Activated T-helper 17 cell treated with anti-CD3 and anti-CD28 coated beads, Interleukin-2, amount 50 U/mL, for 72 hours (primary cell): Measurements from ENCODE around the gene MDFIC. TPM values are rescaled to one million over a fixed set of nuclear protein-coding genes. Genes with fewer than 3 reads are reported as not detected.
A peak's percentile ranks its signal among the peaks of the same experiment; 100 is the strongest.

Source experiments
- ATAC-seq: fragments of 150-1000 bp; cut with Tn5 transposase; replicated peaks from 2 replicates; pipeline ENCODE4 v1.10.0; 2021; ENCODE audit warnings: mild to moderate bottlenecking, moderate library complexity
- H3K27ac Mint-ChIP-seq: one replicate; pipeline ENCODE4 v1.8.0; 2022; ENCODE audit warnings: mixed read lengths
- H3K27me3 Mint-ChIP-seq: one replicate; pipeline ENCODE4 v1.8.0; 2022; ENCODE audit warnings: mixed read lengths
- H3K36me3 Mint-ChIP-seq: one replicate; pipeline ENCODE4 v1.8.0; 2022; ENCODE audit warnings: low read depth, mild to moderate bottlenecking, mixed read lengths
- H3K4me1 Mint-ChIP-seq: one replicate; pipeline ENCODE4 v1.8.0; 2022; ENCODE audit warnings: mixed read lengths
- H3K4me3 Mint-ChIP-seq: one replicate; pipeline ENCODE4 v1.8.0; 2022; ENCODE audit warnings: mild to moderate bottlenecking, mixed read lengths
- H3K9me3 Mint-ChIP-seq: one replicate; pipeline ENCODE4 v1.8.0; 2022; ENCODE audit warnings: mixed read lengths
- total RNA-seq, 2 donors: library from RNA; stranded (reverse); gene quantifications; one replicate each; pipeline ENCODE4 v1.2.3, GENCODE V29; 2022

Gene MDFIC
- total RNA-seq, 2 donors from 2014 or later = 64.1 to 97.3 TPM

DNA sequence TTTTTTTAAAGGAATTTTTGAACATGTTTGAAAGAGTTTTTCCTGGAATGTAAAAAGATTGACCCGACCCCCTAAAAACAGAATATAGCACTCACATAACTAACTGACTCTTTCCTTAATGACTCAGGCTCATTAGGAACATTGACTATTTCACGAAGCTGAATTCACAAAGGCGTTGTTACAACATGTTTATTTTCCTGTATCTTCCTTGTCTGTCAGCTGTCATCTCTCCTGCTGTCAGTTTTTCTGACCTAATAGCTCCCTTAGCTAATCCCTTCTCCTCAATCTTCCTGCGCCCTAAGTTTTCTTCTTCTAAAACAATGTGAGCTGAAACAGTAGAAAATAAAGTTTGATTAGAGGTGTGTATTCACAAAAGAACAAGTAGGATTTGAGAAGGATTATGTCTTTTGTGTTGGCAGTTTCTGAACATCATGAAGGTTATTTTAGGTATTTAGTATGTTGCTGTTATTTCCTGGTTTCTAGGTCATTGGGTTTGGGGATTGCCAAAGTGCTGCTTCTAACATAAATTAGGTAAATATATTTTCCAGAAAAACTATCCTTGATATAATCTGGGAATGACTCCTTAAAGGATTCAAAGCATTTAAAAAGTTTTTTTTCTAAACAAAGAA, 4.6 kb upstream of the MDFIC start:
- Mint-ChIP-seq H3K9me3 (peaks cover 4% of the 10 kb centered on the region), H3K4me1 (peaks cover 44% of the 10 kb centered on the region), H3K27ac (peak overlapping the region; percentile 100), H3K36me3 (peaks cover 12% of the 10 kb centered on the region), H3K27me3 (no peaks in the 10 kb centered on the region), H3K4me3 (peak overlapping the region; percentile 99)
- ATAC-seq = no peak

DNA sequence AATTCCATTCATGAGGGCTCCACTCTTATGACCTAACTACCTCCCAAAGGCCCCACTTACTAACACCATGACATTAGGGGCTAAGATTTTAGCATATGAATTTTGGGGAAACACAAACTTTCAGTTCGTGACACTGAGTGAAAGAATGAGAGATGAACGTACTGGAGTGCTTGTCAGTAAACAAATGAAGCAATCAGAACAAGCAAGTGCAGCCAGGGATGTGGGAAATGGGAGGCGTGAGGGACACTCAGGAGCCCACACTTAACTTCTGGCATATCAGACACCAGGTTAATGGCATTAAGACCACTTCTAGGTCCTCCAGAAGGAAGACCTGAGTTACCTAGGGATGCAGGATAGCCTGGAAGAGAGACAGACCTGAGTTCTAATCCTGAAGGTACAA, 2.3 kb upstream of the MDFIC start:
- peak overlapping the region; percentile 100 for H3K27ac Mint-ChIP-seq
- no peaks in the 10 kb centered on the region for H3K9me3 Mint-ChIP-seq
- H3K4me1 Mint-ChIP-seq = peaks cover 44% of the 10 kb centered on the region
- ATAC-seq = peak; percentile 13
- peak overlapping the region; percentile 99 for H3K4me3 Mint-ChIP-seq
- H3K27me3 Mint-ChIP-seq = no peaks in the 10 kb centered on the region
- H3K36me3 Mint-ChIP-seq = peaks cover 29% of the 10 kb centered on the region

DNA sequence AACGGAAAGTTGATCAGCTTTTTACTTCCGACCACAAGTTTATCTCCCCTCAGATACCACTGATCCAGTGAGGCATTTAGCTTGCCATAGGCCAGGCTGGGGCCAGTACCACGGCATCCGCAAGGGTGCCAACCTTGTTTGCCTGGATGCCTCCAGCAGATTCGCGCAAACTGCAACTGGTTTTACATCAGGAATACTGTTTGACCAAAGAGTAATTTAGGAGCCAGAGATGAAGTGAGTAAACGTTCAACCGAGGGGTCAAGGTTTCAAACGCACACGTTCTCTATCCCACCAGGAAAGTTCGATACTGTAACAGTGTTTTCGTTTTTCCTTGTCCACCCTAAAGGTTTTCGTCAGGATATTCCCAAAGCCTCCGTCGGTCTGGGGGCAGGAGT, 266 bp upstream of the MDFIC start:
- H3K4me3 Mint-ChIP-seq = peak overlapping the region; percentile 99
- no peaks in the 10 kb centered on the region for H3K9me3 Mint-ChIP-seq
- ATAC-seq = peak; percentile 23
- no peaks in the 10 kb centered on the region for H3K27me3 Mint-ChIP-seq
- peaks cover 46% of the 10 kb centered on the region for H3K36me3 Mint-ChIP-seq
- peak overlapping the region; percentile 100 for H3K27ac Mint-ChIP-seq
- peaks cover 44% of the 10 kb centered on the region for H3K4me1 Mint-ChIP-seq

DNA sequence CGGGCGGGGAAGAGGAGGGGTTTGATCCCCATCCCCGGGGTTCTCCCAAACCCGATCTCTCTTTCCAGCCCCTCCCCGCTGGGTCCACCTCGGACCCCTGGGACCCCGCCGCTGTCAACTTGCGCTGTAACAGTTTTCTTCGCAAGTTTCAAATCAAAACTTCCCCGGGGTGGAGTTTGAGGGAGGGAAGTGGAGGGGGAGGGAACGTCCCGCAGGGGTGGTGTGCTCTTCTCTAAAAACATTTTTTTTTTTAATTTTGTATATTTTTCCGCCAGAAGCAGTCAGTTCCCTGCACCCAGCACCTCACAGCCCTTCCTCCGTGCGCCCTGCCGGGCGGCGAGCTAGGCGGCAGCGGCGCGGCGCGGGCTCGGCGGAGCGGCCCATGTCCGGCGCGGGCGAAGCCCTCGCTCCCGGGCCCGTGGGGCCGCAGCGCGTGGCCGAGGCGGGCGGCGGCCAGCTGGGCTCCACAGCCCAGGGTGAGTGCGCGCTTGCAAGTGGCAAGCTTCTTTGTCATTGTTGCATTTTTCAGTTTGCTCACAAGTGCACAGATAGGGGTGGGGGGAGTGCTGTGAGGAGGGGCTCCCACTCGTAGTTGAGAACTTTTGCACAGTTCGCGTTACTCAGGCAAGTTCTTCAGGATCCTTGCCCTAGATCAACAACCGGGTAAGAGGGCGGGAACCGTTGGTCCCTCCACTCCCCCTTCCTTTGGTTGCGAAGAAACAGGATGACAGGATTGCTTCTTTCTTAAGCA, 933 bp downstream of the MDFIC start:
- Mint-ChIP-seq H3K4me3 (peak overlapping the region; percentile 99), H3K27me3 (no peaks in the 10 kb centered on the region), H3K36me3 (peaks cover 53% of the 10 kb centered on the region), H3K27ac (peak overlapping the region; percentile 100), H3K4me1 (peaks cover 37% of the 10 kb centered on the region), H3K9me3 (no peaks in the 10 kb centered on the region)
- peak; percentile 46 for ATAC-seq

DNA sequence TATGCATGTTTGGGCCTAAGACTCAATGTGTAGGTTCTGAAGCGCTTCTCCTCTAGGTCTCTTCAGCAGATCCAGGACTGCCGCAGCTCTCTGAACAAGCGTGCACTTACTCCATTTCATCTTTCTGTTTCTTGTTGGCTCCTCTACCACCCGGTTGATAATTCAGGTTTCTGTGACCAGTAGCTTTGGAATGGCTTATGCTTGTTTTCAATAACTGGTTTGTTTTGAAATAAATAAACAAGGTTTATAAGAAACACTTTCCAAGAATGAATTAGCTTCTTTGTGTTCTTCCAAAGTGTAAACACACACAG, 1.5 kb downstream of the MDFIC start:
- Mint-ChIP-seq H3K4me3 (peak overlapping the region; percentile 99), H3K36me3 (peaks cover 53% of the 10 kb centered on the region), H3K27ac (peak overlapping the region; percentile 100), H3K9me3 (no peaks in the 10 kb centered on the region), H3K4me1 (peaks cover 31% of the 10 kb centered on the region), H3K27me3 (no peaks in the 10 kb centered on the region)
- ATAC-seq = no peak

DNA sequence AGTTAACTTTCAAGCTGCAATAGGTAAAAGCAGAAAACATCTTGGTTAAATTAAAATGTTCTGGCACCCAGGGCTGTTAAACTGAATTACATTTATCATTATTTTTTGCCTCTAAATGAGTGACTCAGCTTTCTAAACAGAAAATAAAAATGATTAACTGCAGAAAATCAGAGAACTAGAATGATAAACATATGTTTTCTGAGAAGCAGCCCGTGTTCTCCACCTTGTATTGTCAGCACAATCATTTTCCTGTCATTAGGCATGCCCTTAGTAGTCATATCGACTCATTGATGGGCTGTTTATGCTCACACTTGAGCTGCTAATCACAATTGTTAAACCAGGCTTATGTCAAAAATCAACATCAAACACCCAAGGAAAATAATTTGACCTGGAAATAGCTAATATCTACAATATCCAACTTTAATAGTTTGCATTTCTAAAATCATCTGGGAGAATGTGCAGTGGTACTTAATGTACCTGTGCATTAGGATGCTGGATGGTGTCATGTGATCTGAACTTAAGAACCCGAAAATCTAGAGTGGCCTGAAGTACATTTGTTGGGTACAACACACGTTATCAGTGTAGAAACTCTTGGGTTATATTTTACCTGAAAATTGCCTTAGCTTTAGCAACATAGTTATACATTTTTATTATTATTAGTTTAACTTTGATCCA, 2.3 kb downstream of the MDFIC start:
- peaks cover 24% of the 10 kb centered on the region for H3K4me1 Mint-ChIP-seq
- peaks cover 53% of the 10 kb centered on the region for H3K36me3 Mint-ChIP-seq
- no peaks in the 10 kb centered on the region for H3K27me3 Mint-ChIP-seq
- H3K9me3 Mint-ChIP-seq = no peaks in the 10 kb centered on the region
- peak overlapping the region; percentile 100 for H3K27ac Mint-ChIP-seq
- H3K4me3 Mint-ChIP-seq = peak overlapping the region; percentile 99
- ATAC-seq = no peak

DNA sequence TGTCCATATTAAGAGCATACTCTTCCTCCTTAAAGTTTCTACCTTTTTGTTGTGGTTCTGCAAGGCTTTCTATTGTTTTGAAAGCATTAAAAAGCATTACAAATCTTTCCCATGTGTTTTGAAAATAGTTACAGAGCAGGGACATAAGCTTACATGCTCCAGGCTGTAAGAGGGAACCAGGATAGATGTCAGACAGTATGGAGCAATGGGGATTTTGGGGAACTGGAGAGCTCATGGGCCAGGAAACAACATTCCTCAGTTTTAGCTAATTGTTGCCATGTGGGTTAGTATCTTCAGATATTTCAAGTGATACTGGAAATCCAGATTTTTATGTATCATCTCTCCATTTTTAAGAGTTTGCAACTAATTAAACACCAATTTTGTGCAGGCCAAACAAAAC, 3.5 kb downstream of the MDFIC start:
- Mint-ChIP-seq H3K9me3 (no peaks in the 10 kb centered on the region), H3K27ac (peak overlapping the region; percentile 37), H3K36me3 (peaks cover 53% of the 10 kb centered on the region), H3K27me3 (no peaks in the 10 kb centered on the region), H3K4me1 (peaks cover 15% of the 10 kb centered on the region), H3K4me3 (peak overlapping the region; percentile 99)
- ATAC-seq = no peak

DNA sequence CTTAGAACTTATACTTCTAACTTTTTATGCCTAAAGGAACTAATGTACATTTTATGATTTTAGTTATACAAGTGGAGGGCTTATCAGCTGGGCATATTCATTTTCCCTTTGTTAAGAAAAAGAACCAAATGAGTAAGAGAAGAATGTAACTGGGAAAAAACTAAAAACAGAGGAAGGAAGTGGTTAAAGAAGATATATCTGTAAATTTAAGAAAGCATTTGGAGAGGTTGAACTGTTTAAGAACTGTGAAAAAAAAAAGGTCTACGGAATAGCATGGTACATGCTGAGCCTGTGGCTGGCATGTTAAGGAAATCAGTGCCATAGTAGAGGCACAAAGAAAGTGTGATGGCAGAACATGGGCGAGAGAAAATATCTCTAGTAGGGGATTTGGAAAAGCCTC, 6.2 kb downstream of the MDFIC start:
- Mint-ChIP-seq H3K27me3 (no peaks in the 10 kb centered on the region), H3K36me3 (peaks cover 38% of the 10 kb centered on the region), H3K4me1 (peaks cover 28% of the 10 kb centered on the region), H3K27ac (no peak overlapping the region), H3K9me3 (no peaks in the 10 kb centered on the region), H3K4me3 (no peak overlapping the region)
- ATAC-seq = peak; percentile 9

DNA sequence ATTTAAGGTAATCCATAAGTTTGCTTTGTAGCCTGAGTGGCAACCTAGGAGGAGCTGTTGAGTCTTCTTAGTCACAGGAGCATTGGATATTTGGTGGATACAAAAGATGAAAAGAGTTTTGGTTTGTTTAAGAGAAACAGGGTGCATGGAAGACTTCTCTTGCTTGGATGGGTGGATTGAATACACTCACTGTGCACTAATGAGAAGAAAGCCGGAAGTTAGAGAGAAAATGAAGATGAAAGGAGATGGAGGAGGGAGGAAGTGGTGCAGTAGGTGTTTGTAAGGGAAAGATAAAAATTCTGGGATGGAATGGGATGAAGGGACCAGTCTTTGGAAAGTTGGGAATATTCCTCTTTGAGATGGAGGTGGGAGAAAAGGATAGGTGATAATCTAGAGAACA, 7.7 kb downstream of the MDFIC start:
- no peak for ATAC-seq
- Mint-ChIP-seq H3K9me3 (no peaks in the 10 kb centered on the region), H3K27me3 (no peaks in the 10 kb centered on the region), H3K27ac (no peak overlapping the region), H3K4me3 (no peak overlapping the region), H3K36me3 (peaks cover 24% of the 10 kb centered on the region), H3K4me1 (peaks cover 39% of the 10 kb centered on the region)

DNA sequence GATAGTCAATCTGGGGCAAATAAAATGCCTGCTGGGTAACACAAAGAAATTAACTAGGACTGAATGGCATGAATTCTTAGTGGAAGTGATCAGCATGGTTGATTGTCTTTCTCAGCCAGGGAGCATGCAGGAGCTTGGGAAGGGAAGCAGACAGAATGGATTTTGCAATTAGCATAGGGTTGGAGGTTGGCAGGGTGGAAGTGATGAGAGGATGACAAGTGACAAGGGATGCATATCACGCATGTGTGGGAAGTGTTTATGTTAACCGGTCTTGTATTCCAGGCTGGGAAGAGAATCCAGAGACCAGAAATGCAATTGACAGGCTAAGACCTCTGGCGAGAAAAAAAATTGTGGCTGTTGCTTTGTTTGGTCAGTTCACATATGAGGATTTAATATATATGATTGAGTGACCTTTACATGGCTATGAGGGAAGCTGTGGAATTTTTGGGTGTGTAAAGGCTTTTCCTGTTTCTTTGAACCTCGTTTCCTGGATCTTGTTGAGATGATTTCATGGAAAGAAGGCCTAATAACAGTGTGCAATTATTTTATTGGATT, 8.3 kb downstream of the MDFIC start:
- no peaks in the 10 kb centered on the region for H3K9me3 Mint-ChIP-seq
- H3K4me1 Mint-ChIP-seq = peaks cover 43% of the 10 kb centered on the region
- no peak overlapping the region for H3K27ac Mint-ChIP-seq
- no peak overlapping the region for H3K4me3 Mint-ChIP-seq
- ATAC-seq = no peak
- no peaks in the 10 kb centered on the region for H3K27me3 Mint-ChIP-seq
- H3K36me3 Mint-ChIP-seq = peaks cover 21% of the 10 kb centered on the region

DNA sequence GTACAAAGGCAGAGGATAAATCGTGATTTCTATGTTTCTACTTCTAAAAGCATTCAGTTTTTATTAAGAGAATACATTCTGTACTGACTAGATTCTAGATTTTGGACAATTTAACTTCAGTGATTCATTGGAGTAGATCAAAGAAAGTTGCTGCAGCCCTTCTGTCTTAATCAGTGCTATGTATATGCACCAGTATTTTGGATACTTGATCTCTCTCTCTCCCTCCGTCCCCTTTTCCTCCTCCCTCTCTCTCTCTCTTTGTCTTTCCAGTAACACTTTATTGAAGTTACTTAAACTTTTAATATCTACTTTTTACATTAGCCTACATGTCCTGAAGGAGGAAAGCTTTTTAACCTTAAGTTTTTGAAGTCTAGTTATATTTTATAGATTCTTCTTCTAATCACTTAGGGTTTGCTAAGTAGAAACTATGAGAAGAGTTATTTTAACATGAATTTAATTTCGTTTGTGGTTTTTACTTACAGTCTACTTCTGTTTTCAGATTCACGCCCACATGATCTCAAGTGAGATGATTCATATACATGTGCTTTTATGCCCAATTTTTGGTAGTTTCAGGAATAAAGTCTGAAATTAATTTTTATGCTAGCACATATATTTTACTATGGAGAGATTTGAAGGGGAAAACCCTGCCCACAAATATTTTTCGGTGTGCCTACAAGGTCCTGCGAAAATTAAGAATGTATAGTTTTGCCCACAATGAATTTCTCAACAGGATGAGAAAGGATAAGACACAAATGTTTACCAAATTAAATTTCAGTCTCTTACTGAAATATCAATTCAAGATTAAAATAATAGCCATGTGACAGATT, 9.1 kb downstream of the MDFIC start:
- peaks cover 17% of the 10 kb centered on the region for H3K36me3 Mint-ChIP-seq

DNA sequence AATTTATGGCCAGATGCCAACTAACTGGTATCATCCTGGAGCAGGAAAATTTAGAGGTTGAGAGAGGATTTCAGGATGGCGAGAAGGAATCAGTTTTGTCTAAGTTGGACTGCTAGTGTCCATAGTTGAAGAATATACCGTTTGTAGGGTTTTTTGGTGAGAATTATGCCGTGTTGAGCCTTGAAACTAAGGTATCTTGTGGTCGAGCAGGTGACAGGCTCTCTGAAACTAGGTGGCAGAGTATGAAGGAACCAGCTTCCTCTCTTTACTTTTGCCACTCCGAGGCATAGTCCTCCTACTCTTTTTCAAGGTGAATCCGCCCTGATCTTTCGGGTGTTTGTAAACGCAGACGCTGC, 9.7 kb downstream of the MDFIC start:
- Mint-ChIP-seq H3K27me3 (no peaks in the 10 kb centered on the region), H3K4me1 (peaks cover 42% of the 10 kb centered on the region), H3K4me3 (no peak overlapping the region), H3K27ac (no peak overlapping the region), H3K9me3 (no peaks in the 10 kb centered on the region), H3K36me3 (peaks cover 16% of the 10 kb centered on the region)
- ATAC-seq = peak; percentile 83

More for the DNA sequence above, 9.1 kb downstream of the MDFIC start:
- Mint-ChIP-seq H3K27ac (no peak overlapping the region), H3K9me3 (no peaks in the 10 kb centered on the region), H3K4me1 (peaks cover 42% of the 10 kb centered on the region), H3K4me3 (no peak overlapping the region), H3K27me3 (no peaks in the 10 kb centered on the region)
- peak; percentile 59 for ATAC-seq

DNA sequence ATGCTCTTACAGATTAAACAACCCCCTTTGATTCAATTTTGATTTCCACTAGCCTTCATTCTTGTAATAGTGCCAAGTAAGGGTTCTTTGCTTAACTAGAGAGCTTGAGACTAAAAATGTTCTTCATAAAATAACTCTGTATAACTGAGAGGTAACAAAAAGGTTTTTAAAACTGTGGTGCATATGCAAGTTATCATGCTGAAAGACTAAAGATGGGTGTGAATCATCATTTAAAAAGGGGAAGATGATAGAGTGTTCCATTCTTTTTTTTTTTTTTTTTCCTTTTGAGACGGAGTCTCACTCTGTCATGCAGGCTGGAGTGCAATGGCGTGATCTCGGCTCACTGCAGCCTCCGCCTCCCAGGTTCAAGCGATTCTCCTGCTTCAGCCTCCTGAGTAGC, 11.1 kb downstream of the MDFIC start:
- Mint-ChIP-seq H3K27ac (no peak overlapping the region), H3K9me3 (no peaks in the 10 kb centered on the region), H3K4me1 (peaks cover 46% of the 10 kb centered on the region), H3K36me3 (peaks cover 18% of the 10 kb centered on the region), H3K27me3 (no peaks in the 10 kb centered on the region), H3K4me3 (no peak overlapping the region)
- ATAC-seq = peak; percentile 13

DNA sequence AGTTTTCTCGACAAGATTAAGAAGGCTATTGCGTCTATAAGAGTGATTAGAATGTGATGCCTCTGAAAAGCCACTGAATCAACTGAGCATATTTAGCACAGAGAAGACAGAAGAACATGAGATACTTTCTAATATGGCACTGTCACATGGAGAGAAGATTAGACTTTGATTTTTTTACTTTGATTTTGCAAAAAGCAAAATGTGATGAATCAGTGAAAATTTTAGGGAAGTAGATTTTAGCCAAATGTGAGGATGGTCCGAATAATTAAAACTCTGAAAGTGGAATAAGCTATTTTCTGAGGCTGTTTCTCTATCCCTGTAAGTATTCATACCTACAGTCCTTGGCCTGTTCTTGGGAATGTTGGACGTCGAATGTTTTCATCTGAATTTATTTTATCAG, 11.8 kb downstream of the MDFIC start:
- H3K4me1 Mint-ChIP-seq = peaks cover 49% of the 10 kb centered on the region
- no peak overlapping the region for H3K27ac Mint-ChIP-seq
- no peaks in the 10 kb centered on the region for H3K27me3 Mint-ChIP-seq
- H3K36me3 Mint-ChIP-seq = peaks cover 23% of the 10 kb centered on the region
- H3K4me3 Mint-ChIP-seq = no peak overlapping the region
- ATAC-seq = no peak
- no peaks in the 10 kb centered on the region for H3K9me3 Mint-ChIP-seq
